ENCODE measurements around the gene TULP3. TPM values are rescaled to one million over a fixed set of nuclear protein-coding genes. Genes with fewer than 3 reads are reported as not detected.

Gene TULP3
- total and polyA plus RNA-seq, 10 of the 15 experiments (the other 5 are each of a cell fraction or from before 2014, with no cell fraction given), result 3.1 to 10.4 (median 8.1) TPM

GRCh38 chr12:2988494-2988893 is 97.8 kb downstream of the TULP3 start:
- H3K27ac ChIP-seq (ENCODE audit: control insufficient read depth, insufficient read depth), result no peak overlapping the region
- in situ Hi-C loops (cut with MboI), result no loop called here
- H3K36me3 ChIP-seq (ENCODE audit: control insufficient read depth in 2 of 2, insufficient read depth in 2 of 2, low read length in 1 of 2), result no peaks in the 10 kb centered on the region
- 53% methylated on average over 5 of the region's 5 CpGs for WGBS (ENCODE audit: insufficient coverage, insufficient replicate concordance, low lambda C conversion rate, missing lambda C conversion rate)
- ChIA-PET CTCF (no interaction called here), RAD21 (ENCODE audit: unreplicated experiment) (no interaction called here), POLR2A (no interaction called here), SMC1A (ENCODE audit: uncharacterized antibody, unreplicated experiment) (no interaction called here)
- no peak for ATAC-seq
- no TSS peak for BruUV-seq (replicated peaks)
- H3K27me3 ChIP-seq (replicated peaks in 1 of 2; ENCODE audit: control insufficient read depth in 2 of 2, insufficient read depth in 2 of 2, low read length in 1 of 2), result no peaks in the 10 kb centered on the region
- no peak for DNase-seq (ENCODE audit: low read depth, low spot score)
- no peaks in the 10 kb centered on the region for H4K20me1 ChIP-seq (ENCODE audit: control insufficient read depth, insufficient read depth)
- H3K4me2 ChIP-seq (ENCODE audit: control insufficient read depth, insufficient read depth), result no peak overlapping the region
- H3K9me3 ChIP-seq (replicated peaks; ENCODE audit: control insufficient read depth, insufficient read depth, low read length), result no peaks in the 10 kb centered on the region
- no peak for FAIRE-seq
- H3K79me2 ChIP-seq (ENCODE audit: control insufficient read depth, insufficient read depth, low read length), result no peaks in the 10 kb centered on the region
- intact Hi-C loops (cut with micrococcal nuclease; ENCODE audit: unreplicated experiment), result no loop called here
- no peaks in the 10 kb centered on the region for H3K4me1 ChIP-seq (ENCODE audit: control insufficient read depth, insufficient read depth, low read length)
- H3K4me3 ChIP-seq, result no peak overlapping the region
- no peak overlapping the region for H2AFZ ChIP-seq (ENCODE audit: control insufficient read depth, low read depth, low read length)
- no peak overlapping the region for H3K9ac ChIP-seq (ENCODE audit: control insufficient read depth, insufficient read depth, low read length)
- no peak for TF ChIP-seq PAX8 (IDR thresholded peaks at IDR 0.05)
- TF ChIP-seq ETV6 (conservative IDR thresholded peaks at IDR 0.05 in 1 of 2, IDR thresholded peaks at IDR 0.05 in 1 of 2; ENCODE audit: borderline replicate concordance in 1 of 2, low read depth in 1 of 2), result no peak
- TF ChIP-seq MYC (IDR thresholded peaks at IDR 0.05; ENCODE audit: insufficient read depth, insufficient read length, insufficient replicate concordance, low read length, severe bottlenecking), result no peak
- TF ChIP-seq MAX (IDR thresholded peaks at IDR 0.05; ENCODE audit: low read depth, low read length), result no peak
- TF ChIP-seq SPI1 (IDR thresholded peaks at IDR 0.05; ENCODE audit: borderline replicate concordance, insufficient read depth, low read depth, low read length), result no peak
- TF ChIP-seq ZBTB4 (CRISPR knock-in tag; IDR thresholded peaks at IDR 0.05), result no peak
- TF ChIP-seq ZNF274 (IDR thresholded peaks at IDR 0.05; ENCODE audit: insufficient read depth, insufficient read length), result no peak
- no peak for TF ChIP-seq CREM (IDR thresholded peaks at IDR 0.05; ENCODE audit: low read depth)
- no peak for TF ChIP-seq IRF5 (IDR thresholded peaks at IDR 0.05; ENCODE audit: borderline replicate concordance)
- TF ChIP-seq GABPA (IDR thresholded peaks at IDR 0.05; ENCODE audit: low read depth), result no peak
- TF ChIP-seq E4F1 (IDR thresholded peaks at IDR 0.05; ENCODE audit: borderline replicate concordance, partially characterized antibody), result no peak
- TF ChIP-seq ASH2L (IDR thresholded peaks at IDR 0.05; ENCODE audit: borderline replicate concordance, low read depth), result no peak
- no peak for TF ChIP-seq ELK1 (IDR thresholded peaks at IDR 0.05; ENCODE audit: low read depth, low read length)
- no peak for TF ChIP-seq BHLHE40 (IDR thresholded peaks at IDR 0.05; ENCODE audit: borderline replicate concordance in 1 of 2, low read depth in 2 of 2, low read length in 1 of 2)
- TF ChIP-seq NFYA (IDR thresholded peaks at IDR 0.05; ENCODE audit: borderline replicate concordance, low read depth, low read length), result no peak
- no peak for TF ChIP-seq ZNF217 (IDR thresholded peaks at IDR 0.05)
